B cell (primary cell): ENCODE data around the gene MYOF. TPM values are rescaled to one million over a fixed set of nuclear protein-coding genes. Genes with fewer than 3 reads are reported as not detected.

Experiments
- ATAC-seq: fragments of 200-7000 bp; cut with Tn5 transposase; one replicate; pipeline ENCODE4 v1.10.0; 2021; ENCODE audit warnings: low read depth, mild to moderate bottlenecking, moderate number of reproducible peaks, moderate library complexity
- CTCF ChIA-PET: fragments of 350-600 bp; sonication (Branson Sonifier 250); formaldehyde crosslinking; loops from one replicate; lab custom pipeline; 2021; ENCODE audit warnings: antibody characterized with exemption, inconsistent platforms; lab: Charles Lee
- POLR2A ChIA-PET: fragments of 350-600 bp; sonication (Branson Sonifier 250); formaldehyde crosslinking; loops from one replicate; lab custom pipeline; 2021; ENCODE audit warnings: antibody characterized with exemption; lab: Charles Lee
- DNase-seq: peaks from one replicate; pipeline ENCODE4 v3.0.0; 2013
- H2AFZ ChIP-seq: 2 replicates; pipeline ENCODE4 v1.6.1; 2012; ENCODE audit warnings: mild to moderate bottlenecking, low read depth, low read length; ENCODE audit not compliant: insufficient read depth, poor library complexity, severe bottlenecking
- H3K27ac ChIP-seq, 2 donors: 1 replicate in 1 of 2; 2 replicates in 1 of 2; pipeline ENCODE4 v1.5.1; 2012 to 2013; ENCODE audit warnings: low read length in 2 of 2, mild to moderate bottlenecking in 2 of 2, moderate library complexity in 1 of 2
- H3K27me3 ChIP-seq, 4 experiments: fragments of 200-600 bp in 1 of 4; sonication (generic) in 1 of 4; replicated peaks in 1 of 4; 1 replicate in 2 of 4; 2 replicates in 2 of 4; pipeline versions ENCODE4 v1.6.1 to v1.7.0; 2013 to 2016; ENCODE audit warnings: low read length in 3 of 4, mild to moderate bottlenecking in 2 of 4, mixed read lengths in 1 of 4, moderate library complexity in 1 of 4; ENCODE audit not compliant: insufficient read depth in 4 of 4, control insufficient read depth in 3 of 4; ENCODE audit errors: control extremely low read depth in 1 of 4
- H3K36me3 ChIP-seq, 2 experiments: replicated peaks in 1 of 2; 1 replicate in 1 of 2; 2 replicates in 1 of 2; pipeline versions ENCODE4 v1.6.1 to v1.7.1; 2013; ENCODE audit warnings: low read length in 1 of 2; ENCODE audit not compliant: insufficient read depth in 2 of 2, control insufficient read depth in 1 of 2; ENCODE audit errors: control extremely low read depth in 1 of 2, extremely low read depth in 1 of 2
- H3K4me1 ChIP-seq, 2 donors: fragments of 200-600 bp in 1 of 2; sonication (generic) in 1 of 2; 1 replicate in 1 of 2; 2 replicates in 1 of 2; pipeline versions ENCODE4 v1.5.1 to v1.6.1; 2013 to 2017; ENCODE audit warnings: low read length in 2 of 2; ENCODE audit not compliant: control insufficient read depth in 2 of 2, insufficient read depth in 2 of 2
- H3K4me2 ChIP-seq: replicated peaks from 2 replicates; pipeline ENCODE3; 2012; ENCODE audit warnings: mild to moderate bottlenecking, low read depth, low read length; ENCODE audit not compliant: poor library complexity, severe bottlenecking
- H3K4me3 ChIP-seq, 5 experiments: fragments of 200-600 bp in 1 of 5; sonication (generic) in 1 of 5; 1 replicate in 3 of 5; 2 replicates in 2 of 5; pipeline versions ENCODE4 v1.5.1 to v1.7.0; 2011 to 2016; ENCODE audit warnings: low read length in 4 of 5, mild to moderate bottlenecking in 4 of 5, low read depth in 2 of 5, control low read depth in 1 of 5, moderate library complexity in 1 of 5; ENCODE audit not compliant: insufficient read depth in 1 of 5; ENCODE audit errors: control extremely low read depth in 1 of 5, extremely low read depth in 1 of 5
- H3K79me2 ChIP-seq: fragments of 200-600 bp; sonication (generic); one replicate; pipeline ENCODE4 v1.6.0; 2016; ENCODE audit warnings: low read length; ENCODE audit not compliant: control insufficient read depth, insufficient read depth
- H3K9ac ChIP-seq: fragments of 200-600 bp; sonication (generic); 2 replicates; pipeline ENCODE4 v1.6.1; 2017; ENCODE audit warnings: mild to moderate bottlenecking, low read length, moderate library complexity
- H3K9me3 ChIP-seq, 3 donors: one replicate each; pipeline versions ENCODE4 v1.6.1 to v1.7.1; 2013; ENCODE audit warnings: low read length in 2 of 3; ENCODE audit not compliant: control insufficient read depth in 2 of 3, insufficient read depth in 1 of 3; ENCODE audit errors: control extremely low read depth in 1 of 3
- H4K20me1 ChIP-seq: 2 replicates; pipeline ENCODE4 v1.6.0; 2012; ENCODE audit warnings: mild to moderate bottlenecking, low read length; ENCODE audit not compliant: insufficient read depth, control insufficient read depth, poor library complexity, severe bottlenecking
- H3K27ac Mint-ChIP-seq: one replicate; pipeline ENCODE4 v1.8.0; 2021; ENCODE audit warnings: mixed read lengths
- H3K27me3 Mint-ChIP-seq: one replicate; pipeline ENCODE4 v1.8.0; 2021; ENCODE audit warnings: mixed read lengths
- H3K4me1 Mint-ChIP-seq: one replicate; pipeline ENCODE4 v1.8.0; 2021; ENCODE audit warnings: mixed read lengths
- H3K4me3 Mint-ChIP-seq: one replicate; pipeline ENCODE4 v1.8.0; 2021; ENCODE audit warnings: mixed read lengths
- H3K9me3 Mint-ChIP-seq: one replicate; pipeline ENCODE4 v1.8.0; 2022; ENCODE audit warnings: mixed read lengths; ENCODE audit not compliant: insufficient read depth
- CTCF ChIP-seq: fragments of 200-600 bp; IDR thresholded peaks from one replicate; pipeline ENCODE4 v1.8.0; 2022; ENCODE audit warnings: antibody characterized with exemption, mild to moderate bottlenecking
- EZH2 ChIP-seq: IDR thresholded peaks from 2 replicates; pipeline ENCODE4 v1.6.1; 2012; ENCODE audit warnings: borderline replicate concordance, low read depth, mild to moderate bottlenecking, moderate library complexity, low read length; ENCODE audit not compliant: insufficient read depth, poor library complexity, severe bottlenecking
- WGBS: methylation state at CpG from one replicate; pipeline ENCODE4 v1.1.5; 2013; ENCODE audit warnings: missing lambda C conversion rate; ENCODE audit not compliant: insufficient coverage; 5-methylcytosine and 5-hydroxymethylcytosine counted together
- intact Hi-C: fragments of 100-400 bp; cut with micrococcal nuclease; formaldehyde crosslinking; loops from one replicate; pipeline ENCODE4 v1.10.0; 2022
- polyA plus RNA-seq: library from polyadenylated mRNA; depleted of rRNA; stranded (reverse); fragments of >200 nt; gene quantifications from 2 replicates; pipeline ENCODE4 v1.2.3, GENCODE V29; 2012
- total RNA-seq, 2 donors: library from RNA; stranded (reverse); fragments of 120-200 nt in 1 of 2; gene quantifications; 1 replicate in 1 of 2; 2 replicates in 1 of 2; pipeline versions ENCODE4 v1.2.3 to v1.2.4, GENCODE V29; 2013 to 2022

The MYOF gene
- total and polyA plus RNA-seq, 2 donors (not counting 1 experiment from before 2014, with no cell fraction given), result 0.07 to 0.18 TPM

- peaks cover 3% of the 10 kb centered on the region for H3K27me3 Mint-ChIP-seq
- no peak overlapping the region for H3K27ac ChIP-seq
- 83% methylated on average over 11 of the region's 14 CpGs for WGBS
These were observed 95.3 kb downstream of the MYOF start for GRCh38 chr10:93386631-93387369.

More at GRCh38 chr10:93386631-93387369, 95.3 kb downstream of the MYOF start:
- intact Hi-C loops, result no loop called here
- Histone ChIP-seq H3K36me3 (no peaks in the 10 kb centered on the region), H3K79me2 (no peaks in the 10 kb centered on the region), H3K4me1 (peaks cover 14 to 25% of the 10 kb centered on the region in 2 donors), H3K27me3 (no peaks in the 10 kb centered on the region), H4K20me1 (no peaks in the 10 kb centered on the region), H3K9ac (no peak overlapping the region), H2AFZ (peak overlapping the region; percentile 51), H3K9me3 (no peaks in the 10 kb centered on the region), H3K4me2 (peak overlapping the region; percentile 37), H3K4me3 (no peak overlapping the region)
- ChIA-PET POLR2A (no interaction called here), CTCF (interaction anchor here (1.5 to 4.1 kb wide), 3 partner anchors 11 to 96 kb away, joined by 3 to 30 read pairs (median 4); partner anchors contain the start of gene MYOF)
- H3K27ac Mint-ChIP-seq, result no peak overlapping the region
- no peak for TF ChIP-seq EZH2
- no peak for TF ChIP-seq CTCF
- DNase-seq (peak; percentile 7), ATAC-seq (no peak)
- no peak overlapping the region for H3K4me3 Mint-ChIP-seq
- peaks cover 21% of the 10 kb centered on the region for H3K4me1 Mint-ChIP-seq
- H3K9me3 Mint-ChIP-seq, result no peaks in the 10 kb centered on the region
